GM12878 (cell line): Measurements from ENCODE around the gene LIN7A.

Experiments used
- CHD4 ChIP-seq: fragments of 200-600 bp; sonication (generic); IDR thresholded peaks from 2 replicates; pipeline ENCODE4 v1.6.1; 2016; ENCODE audit warnings: mild to moderate bottlenecking
- HDAC2 ChIP-seq: fragments of 200-600 bp; sonication (generic); IDR thresholded peaks from 2 replicates; pipeline ENCODE4 v1.6.1; 2017
- HDAC6 ChIP-seq: fragments of 200-600 bp; sonication (generic); IDR thresholded peaks from one replicate; pipeline ENCODE4 v1.8.0; 2017; ENCODE audit warnings: antibody characterized with exemption; ENCODE audit not compliant: unreplicated experiment
- IRF4 ChIP-seq: IDR thresholded peaks from 2 replicates; pipeline ENCODE4 v1.6.1; 2011; ENCODE audit warnings: low read depth, low read length
- TF ChIP-seq, protein P1 (sequence below): fragments of 450-650 bp; IDR thresholded peaks from 2 replicates; pipeline ENCODE4 v1.6.1; 2017; ENCODE audit warnings: mild to moderate bottlenecking
- TF ChIP-seq, protein P2 (sequence below): fragments of 450-650 bp; IDR thresholded peaks from 2 replicates; pipeline ENCODE4 v1.6.1; 2016; ENCODE audit warnings: mild to moderate bottlenecking, moderate library complexity, borderline replicate concordance

DNA sequence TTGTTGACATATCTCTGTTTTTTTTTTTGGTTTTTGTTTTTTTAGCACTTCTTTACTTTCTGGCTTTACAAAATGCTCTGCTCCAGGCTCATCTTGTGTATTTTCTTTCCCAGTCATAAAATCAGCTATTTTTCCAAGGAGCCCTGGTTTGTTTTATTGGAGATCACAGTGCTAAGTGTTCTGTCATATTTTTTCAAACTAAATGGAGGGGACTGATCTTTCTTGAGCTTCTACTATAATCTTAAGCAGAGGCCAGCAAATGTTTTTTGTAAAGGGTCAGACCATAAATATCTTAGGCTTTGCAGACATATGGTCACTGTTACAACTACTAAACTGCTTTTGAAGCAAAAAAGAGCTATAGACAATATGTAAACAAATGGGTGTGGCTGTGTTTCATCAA is 30.6 kb upstream of the LIN7A start:
- TF ChIP-seq IRF4 (no peak), CHD4 (no peak), HDAC2 (no peak), HDAC6 (no peak)
- TF ChIP-seq, protein P1, sequence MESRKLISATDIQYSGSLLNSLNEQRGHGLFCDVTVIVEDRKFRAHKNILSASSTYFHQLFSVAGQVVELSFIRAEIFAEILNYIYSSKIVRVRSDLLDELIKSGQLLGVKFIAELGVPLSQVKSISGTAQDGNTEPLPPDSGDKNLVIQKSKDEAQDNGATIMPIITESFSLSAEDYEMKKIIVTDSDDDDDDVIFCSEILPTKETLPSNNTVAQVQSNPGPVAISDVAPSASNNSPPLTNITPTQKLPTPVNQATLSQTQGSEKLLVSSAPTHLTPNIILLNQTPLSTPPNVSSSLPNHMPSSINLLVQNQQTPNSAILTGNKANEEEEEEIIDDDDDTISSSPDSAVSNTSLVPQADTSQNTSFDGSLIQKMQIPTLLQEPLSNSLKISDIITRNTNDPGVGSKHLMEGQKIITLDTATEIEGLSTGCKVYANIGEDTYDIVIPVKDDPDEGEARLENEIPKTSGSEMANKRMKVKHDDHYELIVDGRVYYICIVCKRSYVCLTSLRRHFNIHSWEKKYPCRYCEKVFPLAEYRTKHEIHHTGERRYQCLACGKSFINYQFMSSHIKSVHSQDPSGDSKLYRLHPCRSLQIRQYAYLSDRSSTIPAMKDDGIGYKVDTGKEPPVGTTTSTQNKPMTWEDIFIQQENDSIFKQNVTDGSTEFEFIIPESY, result no peak
- TF ChIP-seq, protein P2, sequence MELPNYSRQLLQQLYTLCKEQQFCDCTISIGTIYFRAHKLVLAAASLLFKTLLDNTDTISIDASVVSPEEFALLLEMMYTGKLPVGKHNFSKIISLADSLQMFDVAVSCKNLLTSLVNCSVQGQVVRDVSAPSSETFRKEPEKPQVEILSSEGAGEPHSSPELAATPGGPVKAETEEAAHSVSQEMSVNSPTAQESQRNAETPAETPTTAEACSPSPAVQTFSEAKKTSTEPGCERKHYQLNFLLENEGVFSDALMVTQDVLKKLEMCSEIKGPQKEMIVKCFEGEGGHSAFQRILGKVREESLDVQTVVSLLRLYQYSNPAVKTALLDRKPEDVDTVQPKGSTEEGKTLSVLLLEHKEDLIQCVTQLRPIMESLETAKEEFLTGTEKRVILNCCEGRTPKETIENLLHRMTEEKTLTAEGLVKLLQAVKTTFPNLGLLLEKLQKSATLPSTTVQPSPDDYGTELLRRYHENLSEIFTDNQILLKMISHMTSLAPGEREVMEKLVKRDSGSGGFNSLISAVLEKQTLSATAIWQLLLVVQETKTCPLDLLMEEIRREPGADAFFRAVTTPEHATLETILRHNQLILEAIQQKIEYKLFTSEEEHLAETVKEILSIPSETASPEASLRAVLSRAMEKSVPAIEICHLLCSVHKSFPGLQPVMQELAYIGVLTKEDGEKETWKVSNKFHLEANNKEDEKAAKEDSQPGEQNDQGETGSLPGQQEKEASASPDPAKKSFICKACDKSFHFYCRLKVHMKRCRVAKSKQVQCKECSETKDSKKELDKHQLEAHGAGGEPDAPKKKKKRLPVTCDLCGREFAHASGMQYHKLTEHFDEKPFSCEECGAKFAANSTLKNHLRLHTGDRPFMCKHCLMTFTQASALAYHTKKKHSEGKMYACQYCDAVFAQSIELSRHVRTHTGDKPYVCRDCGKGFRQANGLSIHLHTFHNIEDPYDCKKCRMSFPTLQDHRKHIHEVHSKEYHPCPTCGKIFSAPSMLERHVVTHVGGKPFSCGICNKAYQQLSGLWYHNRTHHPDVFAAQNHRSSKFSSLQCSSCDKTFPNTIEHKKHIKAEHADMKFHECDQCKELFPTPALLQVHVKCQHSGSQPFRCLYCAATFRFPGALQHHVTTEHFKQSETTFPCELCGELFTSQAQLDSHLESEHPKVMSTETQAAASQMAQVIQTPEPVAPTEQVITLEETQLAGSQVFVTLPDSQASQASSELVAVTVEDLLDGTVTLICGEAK, result no peak
